Measurements from ENCODE around the gene COG4. TPM values are rescaled to one million over a fixed set of nuclear protein-coding genes. Genes with fewer than 3 reads are reported as not detected.
A peak's percentile ranks its signal among the peaks of the same experiment; 100 is the strongest.

Gene COG4
- total RNA-seq, 1 donor from 2014 or later = 57.6 TPM

DNA sequence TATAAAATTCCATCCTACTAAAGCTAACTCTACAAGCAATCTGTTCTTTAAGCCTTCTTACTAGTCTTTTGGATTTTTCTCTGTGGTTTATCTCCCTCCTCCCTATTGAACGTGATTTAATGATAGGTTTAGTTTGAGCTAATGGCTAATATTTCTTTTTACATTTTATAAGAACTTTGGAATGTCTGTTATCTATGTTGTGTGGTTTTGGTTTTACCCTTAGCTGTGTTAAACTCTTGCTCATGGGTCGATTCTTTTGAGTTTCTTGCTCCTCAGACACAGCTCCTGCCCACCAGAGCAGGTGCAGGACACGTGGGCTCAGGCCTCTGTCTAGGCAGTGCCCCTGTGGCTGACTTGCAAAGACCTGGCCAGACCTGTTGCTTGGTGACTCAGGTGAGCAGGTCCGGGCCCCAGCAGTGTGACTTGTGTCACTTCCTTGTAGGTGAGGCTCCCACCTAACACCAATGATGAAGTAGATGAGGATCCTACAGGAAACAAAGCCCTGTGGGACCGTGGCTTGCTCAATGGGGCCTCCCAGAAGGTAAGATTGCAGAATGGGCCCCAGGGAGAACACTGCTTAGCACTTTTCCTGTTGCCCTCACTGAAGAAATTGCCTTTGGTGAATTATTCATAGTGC is 45.4 kb upstream of the COG4 start:
- no peak overlapping the region for H3K4me3 ChIP-seq (ENCODE audit: low read depth, low read length)
- DNase-seq (ENCODE audit: low read depth) = no peak
- TF ChIP-seq, protein P1, sequence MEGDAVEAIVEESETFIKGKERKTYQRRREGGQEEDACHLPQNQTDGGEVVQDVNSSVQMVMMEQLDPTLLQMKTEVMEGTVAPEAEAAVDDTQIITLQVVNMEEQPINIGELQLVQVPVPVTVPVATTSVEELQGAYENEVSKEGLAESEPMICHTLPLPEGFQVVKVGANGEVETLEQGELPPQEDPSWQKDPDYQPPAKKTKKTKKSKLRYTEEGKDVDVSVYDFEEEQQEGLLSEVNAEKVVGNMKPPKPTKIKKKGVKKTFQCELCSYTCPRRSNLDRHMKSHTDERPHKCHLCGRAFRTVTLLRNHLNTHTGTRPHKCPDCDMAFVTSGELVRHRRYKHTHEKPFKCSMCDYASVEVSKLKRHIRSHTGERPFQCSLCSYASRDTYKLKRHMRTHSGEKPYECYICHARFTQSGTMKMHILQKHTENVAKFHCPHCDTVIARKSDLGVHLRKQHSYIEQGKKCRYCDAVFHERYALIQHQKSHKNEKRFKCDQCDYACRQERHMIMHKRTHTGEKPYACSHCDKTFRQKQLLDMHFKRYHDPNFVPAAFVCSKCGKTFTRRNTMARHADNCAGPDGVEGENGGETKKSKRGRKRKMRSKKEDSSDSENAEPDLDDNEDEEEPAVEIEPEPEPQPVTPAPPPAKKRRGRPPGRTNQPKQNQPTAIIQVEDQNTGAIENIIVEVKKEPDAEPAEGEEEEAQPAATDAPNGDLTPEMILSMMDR (conservative IDR thresholded peaks at IDR 0.05; ENCODE audit: low read depth, low read length) = no peak

DNA sequence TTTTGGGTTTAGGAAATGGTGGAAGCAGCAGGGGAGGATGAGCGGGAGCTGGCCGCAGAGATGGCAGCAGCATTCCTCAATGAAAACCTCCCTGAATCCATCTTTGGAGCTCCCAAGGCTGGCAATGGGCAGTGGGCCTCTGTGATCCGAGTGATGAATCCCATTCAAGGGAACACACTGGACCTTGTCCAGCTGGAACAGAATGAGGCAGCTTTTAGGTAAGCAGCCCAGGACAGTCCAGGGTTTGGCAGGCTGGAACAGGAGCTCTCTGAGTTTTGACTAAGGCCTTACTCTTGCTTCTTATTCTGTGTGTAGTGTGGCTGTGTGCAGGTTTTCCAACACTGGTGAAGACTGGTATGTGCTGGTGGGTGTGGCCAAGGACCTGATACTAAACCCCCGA is 41.7 kb upstream of the COG4 start:
- H3K4me3 ChIP-seq (ENCODE audit: low read depth, low read length) = no peak overlapping the region
- DNase-seq (ENCODE audit: low read depth) = no peak
- TF ChIP-seq, protein P1 (conservative IDR thresholded peaks at IDR 0.05; ENCODE audit: low read depth, low read length) = no peak

DNA sequence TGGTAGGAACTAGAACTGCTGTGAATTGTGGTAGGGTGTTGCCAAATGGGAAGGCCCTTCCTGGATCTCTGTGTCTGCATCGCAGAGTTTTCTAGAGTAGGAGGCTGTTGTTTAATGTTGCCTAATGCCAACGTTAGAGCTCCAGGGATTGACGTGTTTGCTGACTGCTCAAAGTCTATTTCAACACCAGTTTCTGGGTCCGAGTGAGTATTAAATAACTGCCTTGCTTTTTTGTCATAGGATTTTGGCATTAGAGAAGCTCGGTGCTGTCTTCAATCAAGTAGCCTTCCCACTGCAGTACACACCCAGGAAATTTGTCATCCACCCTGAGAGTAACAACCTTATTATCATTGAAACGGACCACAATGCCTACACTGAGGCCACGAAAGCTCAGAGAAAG is 40.3 kb upstream of the COG4 start:
- H3K4me3 ChIP-seq (ENCODE audit: low read depth, low read length) = no peak overlapping the region
- TF ChIP-seq, protein P1 (conservative IDR thresholded peaks at IDR 0.05; ENCODE audit: low read depth, low read length) = no peak
- no peak for DNase-seq (ENCODE audit: low read depth)

DNA sequence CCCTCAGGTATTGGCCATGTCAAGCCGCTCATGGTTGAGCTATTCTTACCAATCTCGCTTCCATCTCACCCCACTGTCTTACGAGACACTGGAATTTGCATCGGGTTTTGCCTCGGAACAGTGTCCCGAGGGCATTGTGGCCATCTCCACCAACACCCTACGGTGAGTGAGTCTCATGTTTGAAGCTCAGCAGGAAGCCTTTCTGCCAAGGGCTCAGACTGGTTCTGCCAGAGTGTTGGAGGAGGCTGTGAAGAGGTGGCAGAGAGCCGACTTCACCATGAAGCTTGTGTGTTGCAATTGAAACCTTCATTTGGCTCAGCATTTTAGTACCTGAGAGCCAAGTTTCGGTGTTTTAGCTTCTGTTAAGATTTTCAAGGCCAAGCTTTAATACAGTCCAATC is 38.3 kb upstream of the COG4 start:
- DNase-seq (ENCODE audit: low read depth) = no peak
- TF ChIP-seq, protein P1 (conservative IDR thresholded peaks at IDR 0.05; ENCODE audit: low read depth, low read length) = no peak

DNA sequence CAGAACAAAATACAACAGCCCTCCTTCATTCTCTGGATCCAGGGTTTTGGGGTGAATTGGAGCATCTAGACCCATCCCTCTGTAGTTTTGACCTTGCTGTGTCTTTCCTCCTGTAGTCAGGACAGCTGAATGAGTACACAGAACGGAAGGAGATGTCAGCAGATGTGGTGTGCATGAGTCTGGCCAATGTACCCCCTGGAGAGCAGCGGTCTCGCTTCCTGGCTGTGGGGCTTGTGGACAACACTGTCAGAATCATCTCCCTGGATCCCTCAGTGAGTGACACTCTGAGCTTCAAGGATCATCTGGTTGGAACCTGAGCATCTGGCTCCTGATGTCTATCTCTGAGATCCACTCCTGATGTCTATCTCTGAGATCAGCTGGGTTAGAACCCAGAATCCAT is 32.7 kb upstream of the COG4 start:
- TF ChIP-seq, protein P1 (conservative IDR thresholded peaks at IDR 0.05; ENCODE audit: low read depth, low read length) = no peak
- no peak overlapping the region for H3K4me3 ChIP-seq (ENCODE audit: low read depth, low read length)
- no peak for DNase-seq (ENCODE audit: low read depth)

More for the DNA sequence above, 38.3 kb upstream of the COG4 start:
- no peak overlapping the region for H3K4me3 ChIP-seq (ENCODE audit: low read depth, low read length)

DNA sequence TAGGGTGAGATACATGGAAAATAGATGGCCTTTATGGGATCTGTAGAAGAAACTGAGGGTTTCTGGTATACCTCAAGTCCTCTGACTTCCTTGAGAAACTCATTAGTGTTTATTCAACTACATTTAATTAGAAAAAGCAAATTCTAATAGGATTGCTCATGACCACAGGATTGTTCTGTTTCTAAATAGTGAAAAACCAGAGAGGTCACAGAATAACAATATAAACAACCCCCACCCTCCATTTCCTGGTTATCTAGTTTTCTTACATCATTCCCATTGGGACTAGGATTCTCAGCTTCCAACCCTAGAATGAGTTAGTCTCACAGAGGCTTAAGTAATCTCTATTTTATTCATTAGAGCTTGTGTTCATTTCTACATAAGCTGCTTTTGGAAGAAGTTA is 30.3 kb upstream of the COG4 start:
- H3K4me3 ChIP-seq (ENCODE audit: low read depth, low read length) = no peak overlapping the region
- TF ChIP-seq, protein P1 (conservative IDR thresholded peaks at IDR 0.05; ENCODE audit: low read depth, low read length) = no peak
- peak; percentile 26 for DNase-seq (ENCODE audit: low read depth)

DNA sequence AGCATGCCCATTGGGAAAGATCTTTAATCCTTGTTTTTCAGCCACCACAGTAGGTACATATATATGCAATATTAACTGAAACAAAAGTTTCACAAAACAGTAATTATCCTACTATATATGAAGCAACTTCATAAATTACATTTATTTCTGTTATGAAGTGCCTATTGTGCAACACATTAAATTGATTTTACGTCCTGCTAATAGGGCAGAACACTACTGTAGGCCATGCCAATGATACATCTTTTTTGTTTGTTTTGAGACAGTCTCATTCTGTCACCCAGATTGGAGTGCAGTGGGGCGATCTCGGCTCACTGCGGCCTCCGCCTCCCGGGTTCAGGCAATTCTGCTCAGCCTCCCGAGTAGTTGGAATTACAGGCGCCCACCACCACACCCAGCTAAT is 29.3 kb upstream of the COG4 start:
- TF ChIP-seq, protein P1 (conservative IDR thresholded peaks at IDR 0.05; ENCODE audit: low read depth, low read length) = no peak
- DNase-seq (ENCODE audit: low read depth) = no peak
- no peak overlapping the region for H3K4me3 ChIP-seq (ENCODE audit: low read depth, low read length)
